HepG2 (cell line): ENCODE data around the gene FAM3B. TPM values are rescaled to one million over a fixed set of nuclear protein-coding genes. Genes with fewer than 3 reads are reported as not detected.

ENCODE experiments used
- ARNT ChIP-seq: fragments of 450-650 bp; IDR thresholded peaks from 2 replicates; pipeline ENCODE4 v1.6.1; 2017
- BORCS8-MEF2B ChIP-seq: sonication (generic); formaldehyde crosslinking; IDR thresholded peaks from 2 replicates; pipeline ENCODE4 v1.8.0; 2022; ENCODE audit warnings: mild to moderate bottlenecking, missing genetic modification reagents
- CBFB ChIP-seq: sonication (generic); formaldehyde crosslinking; IDR thresholded peaks from 2 replicates; pipeline ENCODE4 v1.4.0; 2020; ENCODE audit warnings: missing genetic modification reagents
- EP300 ChIP-seq, 3 experiments: sonication (generic) in 1 of 3; formaldehyde crosslinking in 1 of 3; IDR thresholded peaks; 2 replicates each; pipeline versions ENCODE4 v1.5.1 to v1.6.1; 2011 to 2020; ENCODE audit warnings: low read depth in 2 of 3, low read length in 2 of 3, borderline replicate concordance in 1 of 3, improper control_type of control experiment in 1 of 3, mild to moderate bottlenecking in 1 of 3, missing genetic modification reagents in 1 of 3, moderate library complexity in 1 of 3
- FOSL1 ChIP-seq: sonication (generic); formaldehyde crosslinking; IDR thresholded peaks from 2 replicates; pipeline ENCODE4 v1.9.0; 2021; ENCODE audit warnings: missing genetic modification reagents, borderline replicate concordance
- FOXK1 ChIP-seq: sonication (generic); formaldehyde crosslinking; IDR thresholded peaks from 2 replicates; pipeline ENCODE4 v1.4.0; 2020; ENCODE audit warnings: low read depth, missing genetic modification reagents, borderline replicate concordance
- GABPA ChIP-seq, 2 experiments: IDR thresholded peaks; 2 replicates each; pipeline ENCODE4 v1.6.1; 2011 to 2016; ENCODE audit warnings: low read depth in 2 of 2, low read length in 1 of 2, missing biosample characterization in 1 of 2, missing genetic modification characterization in 1 of 2
- HNRNPH1 ChIP-seq: fragments of 200-400 bp; formaldehyde crosslinking; optimal IDR thresholded peaks from 2 replicates; pipeline ENCODE3; 2017; ENCODE audit warnings: mild to moderate bottlenecking, low read depth, low read length
- PCBP1 ChIP-seq: fragments of 200-400 bp; formaldehyde crosslinking; IDR thresholded peaks from 2 replicates; pipeline ENCODE4 v1.6.1; 2017; ENCODE audit warnings: mild to moderate bottlenecking, low read depth, low read length, borderline replicate concordance
- ZKSCAN8 ChIP-seq: IDR thresholded peaks from 2 replicates; pipeline ENCODE4 v1.6.1; 2016; ENCODE audit warnings: borderline replicate concordance, missing genetic modification reagents, missing compliant biosample characterization
- ZNF367 ChIP-seq: sonication (generic); formaldehyde crosslinking; IDR thresholded peaks from 2 replicates; pipeline ENCODE4 v1.4.0; 2020; ENCODE audit warnings: missing genetic modification reagents, borderline replicate concordance
- ZNF430 ChIP-seq: sonication (generic); formaldehyde crosslinking; IDR thresholded peaks from 2 replicates; pipeline ENCODE4 v1.9.0; 2021; ENCODE audit warnings: mild to moderate bottlenecking, missing genetic modification reagents
- ZNF543 ChIP-seq: sonication (generic); formaldehyde crosslinking; IDR thresholded peaks from 2 replicates; pipeline ENCODE4 v1.4.0; 2020; ENCODE audit warnings: mild to moderate bottlenecking, missing genetic modification reagents
- ZNF703 ChIP-seq: sonication (generic); formaldehyde crosslinking; IDR thresholded peaks from 2 replicates; pipeline ENCODE4 v1.5.1; 2020; ENCODE audit warnings: missing genetic modification reagents, mild to moderate bottlenecking, moderate library complexity, borderline replicate concordance
- polyA plus RNA-seq, 8 experiments: library from polyadenylated mRNA; depleted of rRNA in 3 of 8; stranded (reverse) in 7 of 8; unstranded in 1 of 8; fragments of >200 nt; fragmentation: Illumina TruSeq in 4 of 8; extraction: Trizol in 4 of 8; gene quantifications; 2 replicates each; pipeline versions ENCODE4 v1.2.1 to v1.2.3, GENCODE V29; 2011 to 2016; ENCODE audit warnings: low read depth in 4 of 8, missing spikeins in 1 of 8, mixed read lengths in 1 of 8; ENCODE audit not compliant: insufficient read depth in 1 of 8
- total RNA-seq, 5 experiments: library from RNA; depleted of rRNA; stranded (reverse); fragments of >200 nt; fragmentation: Illumina TruSeq; extraction: Trizol; gene quantifications; 2 replicates each; pipeline ENCODE4 v1.2.3, GENCODE V29; 2016; ENCODE audit warnings: low read depth in 1 of 5
- TF ChIP-seq, protein P1 (sequence below): sonication (generic); formaldehyde crosslinking; conservative IDR thresholded peaks from 2 replicates; pipeline ENCODE4 v1.5.0; 2020; ENCODE audit warnings: missing genetic modification reagents
- TF ChIP-seq, protein P2 (sequence below): sonication (generic); formaldehyde crosslinking; IDR thresholded peaks from 2 replicates; pipeline ENCODE4 v1.8.1; 2023; ENCODE audit warnings: missing genetic modification reagents, inconsistent platforms, borderline replicate concordance
- TF ChIP-seq, protein P3 (sequence below): sonication (generic); formaldehyde crosslinking; IDR thresholded peaks from 2 replicates; pipeline ENCODE4 v1.4.0; 2020; ENCODE audit warnings: mild to moderate bottlenecking, missing genetic modification reagents
- TF ChIP-seq, protein P4 (sequence below): fragments of 450-650 bp; IDR thresholded peaks from 2 replicates; pipeline ENCODE4 v1.6.1; 2017
- TF ChIP-seq, protein P5 (sequence below): sonication (generic); formaldehyde crosslinking; IDR thresholded peaks from 2 replicates; pipeline ENCODE4 v1.8.1; 2023; ENCODE audit warnings: missing genetic modification reagents, mild to moderate bottlenecking, borderline replicate concordance
- TF ChIP-seq, protein P6 (sequence below): sonication (generic); formaldehyde crosslinking; IDR thresholded peaks from 2 replicates; pipeline ENCODE4; 2020; ENCODE audit warnings: missing genetic modification reagents, mild to moderate bottlenecking, borderline replicate concordance

The FAM3B gene
- total and polyA plus RNA-seq, 2 of the 13 experiments (the other 11 are each of a cell fraction or from before 2014, with no cell fraction given): 46.5 to 62.0 TPM

DNA sequence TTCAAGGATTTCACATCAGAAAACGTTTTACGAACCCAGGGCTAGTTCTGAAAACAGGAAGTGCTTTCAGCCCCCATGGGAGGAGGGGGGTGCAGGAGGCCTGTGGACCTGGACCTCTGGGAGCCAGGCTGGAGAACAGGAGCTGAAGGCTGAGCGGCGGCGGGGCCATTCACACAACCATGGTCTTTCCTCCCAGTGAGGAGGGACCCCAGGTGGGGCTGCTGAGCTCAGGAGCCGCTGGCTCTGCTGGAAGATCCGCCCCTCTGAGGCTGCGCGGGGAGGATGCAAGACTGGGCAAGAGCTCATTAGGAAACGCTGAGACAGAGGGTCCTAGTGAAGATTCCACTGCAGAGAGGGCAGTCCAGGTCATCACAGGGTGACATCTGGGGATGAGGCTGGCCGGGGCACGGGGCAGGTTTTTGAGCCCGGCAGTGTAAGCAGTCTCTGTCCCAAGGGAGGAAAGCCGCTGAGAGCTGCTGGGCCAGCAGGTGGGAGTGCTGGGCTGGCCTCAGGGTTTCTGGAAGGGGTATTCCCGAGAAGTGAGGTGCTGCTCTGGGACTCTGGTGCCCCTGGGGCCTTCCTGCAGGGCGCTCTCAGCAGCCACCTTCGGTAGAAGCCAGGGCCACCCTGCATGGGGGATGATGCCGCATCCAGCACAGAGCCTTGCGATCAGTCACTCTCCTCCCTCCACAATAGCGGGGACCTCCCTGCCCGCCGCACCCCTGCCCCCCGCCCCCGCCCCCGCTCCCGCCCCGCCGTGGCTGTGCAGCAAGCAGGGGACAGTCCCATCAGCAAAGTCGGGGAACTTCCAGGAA is 52.7 kb downstream of the FAM3B start (continued):
- TF ChIP-seq ZNF703 (CRISPR knock-in tag) (no peak), GABPA (IDR thresholded peaks at IDR 0.05; ENCODE audit: low read depth, low read length) (no peak), GABPA (CRISPR knock-in tag; IDR thresholded peaks at IDR 0.05; ENCODE audit: low read depth) (peak; percentile 65), BORCS8-MEF2B (0 out of 2 replicates have a peak, but pooled peaks have one; percentile 25), ZNF367 (CRISPR knock-in tag) (no peak), ZKSCAN8 (CRISPR knock-in tag) (no peak), EP300 (IDR thresholded peaks at IDR 0.05; ENCODE audit: low read depth in 2 of 2, low read length in 2 of 2) (no peak), EP300 (CRISPR knock-in tag; IDR thresholded peaks at IDR 0.05; ENCODE audit: borderline replicate concordance) (no peak), FOXK1 (no peak), FOSL1 (CRISPR knock-in tag) (no peak), ZNF543 (CRISPR knock-in tag) (no peak), ARNT (no peak), ZNF430 (CRISPR knock-in tag) (no peak), CBFB (CRISPR knock-in tag) (no peak), HNRNPH1 (no peak), PCBP1 (0 out of 2 replicates have a peak, but pooled peaks have one; percentile 45)
- TF ChIP-seq, protein P1, sequence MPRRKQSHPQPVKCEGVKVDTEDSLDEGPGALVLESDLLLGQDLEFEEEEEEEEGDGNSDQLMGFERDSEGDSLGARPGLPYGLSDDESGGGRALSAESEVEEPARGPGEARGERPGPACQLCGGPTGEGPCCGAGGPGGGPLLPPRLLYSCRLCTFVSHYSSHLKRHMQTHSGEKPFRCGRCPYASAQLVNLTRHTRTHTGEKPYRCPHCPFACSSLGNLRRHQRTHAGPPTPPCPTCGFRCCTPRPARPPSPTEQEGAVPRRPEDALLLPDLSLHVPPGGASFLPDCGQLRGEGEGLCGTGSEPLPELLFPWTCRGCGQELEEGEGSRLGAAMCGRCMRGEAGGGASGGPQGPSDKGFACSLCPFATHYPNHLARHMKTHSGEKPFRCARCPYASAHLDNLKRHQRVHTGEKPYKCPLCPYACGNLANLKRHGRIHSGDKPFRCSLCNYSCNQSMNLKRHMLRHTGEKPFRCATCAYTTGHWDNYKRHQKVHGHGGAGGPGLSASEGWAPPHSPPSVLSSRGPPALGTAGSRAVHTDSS (CRISPR knock-in tag): no peak
- TF ChIP-seq, protein P2, sequence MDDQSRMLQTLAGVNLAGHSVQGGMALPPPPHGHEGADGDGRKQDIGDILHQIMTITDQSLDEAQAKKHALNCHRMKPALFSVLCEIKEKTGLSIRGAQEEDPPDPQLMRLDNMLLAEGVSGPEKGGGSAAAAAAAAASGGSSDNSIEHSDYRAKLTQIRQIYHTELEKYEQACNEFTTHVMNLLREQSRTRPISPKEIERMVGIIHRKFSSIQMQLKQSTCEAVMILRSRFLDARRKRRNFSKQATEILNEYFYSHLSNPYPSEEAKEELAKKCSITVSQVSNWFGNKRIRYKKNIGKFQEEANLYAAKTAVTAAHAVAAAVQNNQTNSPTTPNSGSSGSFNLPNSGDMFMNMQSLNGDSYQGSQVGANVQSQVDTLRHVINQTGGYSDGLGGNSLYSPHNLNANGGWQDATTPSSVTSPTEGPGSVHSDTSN (CRISPR knock-in tag): no peak
- TF ChIP-seq, protein P3, sequence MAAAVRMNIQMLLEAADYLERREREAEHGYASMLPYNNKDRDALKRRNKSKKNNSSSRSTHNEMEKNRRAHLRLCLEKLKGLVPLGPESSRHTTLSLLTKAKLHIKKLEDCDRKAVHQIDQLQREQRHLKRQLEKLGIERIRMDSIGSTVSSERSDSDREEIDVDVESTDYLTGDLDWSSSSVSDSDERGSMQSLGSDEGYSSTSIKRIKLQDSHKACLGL: no peak
- TF ChIP-seq, protein P4, sequence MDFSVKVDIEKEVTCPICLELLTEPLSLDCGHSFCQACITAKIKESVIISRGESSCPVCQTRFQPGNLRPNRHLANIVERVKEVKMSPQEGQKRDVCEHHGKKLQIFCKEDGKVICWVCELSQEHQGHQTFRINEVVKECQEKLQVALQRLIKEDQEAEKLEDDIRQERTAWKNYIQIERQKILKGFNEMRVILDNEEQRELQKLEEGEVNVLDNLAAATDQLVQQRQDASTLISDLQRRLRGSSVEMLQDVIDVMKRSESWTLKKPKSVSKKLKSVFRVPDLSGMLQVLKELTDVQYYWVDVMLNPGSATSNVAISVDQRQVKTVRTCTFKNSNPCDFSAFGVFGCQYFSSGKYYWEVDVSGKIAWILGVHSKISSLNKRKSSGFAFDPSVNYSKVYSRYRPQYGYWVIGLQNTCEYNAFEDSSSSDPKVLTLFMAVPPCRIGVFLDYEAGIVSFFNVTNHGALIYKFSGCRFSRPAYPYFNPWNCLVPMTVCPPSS: no peak
- TF ChIP-seq, protein P5, sequence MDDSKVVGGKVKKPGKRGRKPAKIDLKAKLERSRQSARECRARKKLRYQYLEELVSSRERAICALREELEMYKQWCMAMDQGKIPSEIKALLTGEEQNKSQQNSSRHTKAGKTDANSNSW (CRISPR knock-in tag): no peak
- TF ChIP-seq, protein P6, sequence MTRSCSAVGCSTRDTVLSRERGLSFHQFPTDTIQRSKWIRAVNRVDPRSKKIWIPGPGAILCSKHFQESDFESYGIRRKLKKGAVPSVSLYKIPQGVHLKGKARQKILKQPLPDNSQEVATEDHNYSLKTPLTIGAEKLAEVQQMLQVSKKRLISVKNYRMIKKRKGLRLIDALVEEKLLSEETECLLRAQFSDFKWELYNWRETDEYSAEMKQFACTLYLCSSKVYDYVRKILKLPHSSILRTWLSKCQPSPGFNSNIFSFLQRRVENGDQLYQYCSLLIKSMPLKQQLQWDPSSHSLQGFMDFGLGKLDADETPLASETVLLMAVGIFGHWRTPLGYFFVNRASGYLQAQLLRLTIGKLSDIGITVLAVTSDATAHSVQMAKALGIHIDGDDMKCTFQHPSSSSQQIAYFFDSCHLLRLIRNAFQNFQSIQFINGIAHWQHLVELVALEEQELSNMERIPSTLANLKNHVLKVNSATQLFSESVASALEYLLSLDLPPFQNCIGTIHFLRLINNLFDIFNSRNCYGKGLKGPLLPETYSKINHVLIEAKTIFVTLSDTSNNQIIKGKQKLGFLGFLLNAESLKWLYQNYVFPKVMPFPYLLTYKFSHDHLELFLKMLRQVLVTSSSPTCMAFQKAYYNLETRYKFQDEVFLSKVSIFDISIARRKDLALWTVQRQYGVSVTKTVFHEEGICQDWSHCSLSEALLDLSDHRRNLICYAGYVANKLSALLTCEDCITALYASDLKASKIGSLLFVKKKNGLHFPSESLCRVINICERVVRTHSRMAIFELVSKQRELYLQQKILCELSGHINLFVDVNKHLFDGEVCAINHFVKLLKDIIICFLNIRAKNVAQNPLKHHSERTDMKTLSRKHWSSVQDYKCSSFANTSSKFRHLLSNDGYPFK (CRISPR knock-in tag): no peak
